Naive B cell (primary cell): ENCODE data around the gene RMND1. TPM values are rescaled to one million over a fixed set of nuclear protein-coding genes. Genes with fewer than 3 reads are reported as not detected.

Source experiments
- ATAC-seq, 2 donors: fragments of 150-1000 bp; cut with Tn5 transposase; 2 replicates each; pipeline ENCODE4 v1.10.0; 2021; ENCODE audit warnings: low read depth in 2 of 2, mild to moderate bottlenecking in 2 of 2, moderate library complexity in 2 of 2
- DNase-seq: peaks from one replicate; pipeline ENCODE4 v3.0.0; 2022
- H3K27ac Mint-ChIP-seq, 6 donors: one replicate each; pipeline ENCODE4 v1.8.0; 2020 to 2022; ENCODE audit warnings: mild to moderate bottlenecking in 6 of 6, mixed read lengths in 6 of 6, moderate library complexity in 5 of 6, inconsistent platforms in 2 of 6
- H3K27me3 Mint-ChIP-seq, 3 donors: one replicate each; pipeline ENCODE4 v1.8.0; 2021 to 2022; ENCODE audit warnings: mixed read lengths in 3 of 3, mild to moderate bottlenecking in 1 of 3
- H3K36me3 Mint-ChIP-seq, 2 donors: one replicate each; pipeline ENCODE4 v1.8.0; 2020 to 2022; ENCODE audit warnings: mixed read lengths in 2 of 2, inconsistent platforms in 1 of 2, mild to moderate bottlenecking in 1 of 2
- H3K4me1 Mint-ChIP-seq, 3 donors: one replicate each; pipeline ENCODE4 v1.8.0; 2020 to 2022; ENCODE audit warnings: mixed read lengths in 3 of 3, inconsistent platforms in 1 of 3, mild to moderate bottlenecking in 1 of 3, moderate library complexity in 1 of 3
- H3K4me3 Mint-ChIP-seq, 8 donors: one replicate each; pipeline ENCODE4 v1.8.0; 2020 to 2022; ENCODE audit warnings: mild to moderate bottlenecking in 8 of 8, mixed read lengths in 8 of 8, moderate library complexity in 8 of 8, inconsistent platforms in 2 of 8
- H3K9me3 Mint-ChIP-seq, 7 donors: one replicate each; pipeline ENCODE4 v1.8.0; 2020 to 2022; ENCODE audit warnings: mixed read lengths in 7 of 7, mild to moderate bottlenecking in 5 of 7, inconsistent platforms in 2 of 7, moderate library complexity in 1 of 7
- polyA plus RNA-seq, 6 donors: library from polyadenylated mRNA; unstranded; fragments of 300-500 nt; fragmentation: Illumina TruSeq; gene quantifications; one replicate each; pipeline ENCODE4 v1.2.3, GENCODE V29; 2021; ENCODE audit warnings: low read depth in 6 of 6

The RMND1 gene
- polyA plus RNA-seq, 6 donors from 2014 or later: 2.7 to 13.8 (median 9.8) TPM

- Mint-ChIP-seq H3K4me1 (peaks cover 25 to 50% (median 43%) of the 10 kb centered on the region in 3 donors), H3K4me3 (no peak overlapping the region), H3K36me3 (peaks cover 0 to 8% of the 10 kb centered on the region in 2 donors), H3K27me3 (no peaks in the 10 kb centered on the region), H3K27ac (no peak overlapping the region), H3K9me3 (no peaks in the 10 kb centered on the region)
- no peak for ATAC-seq
- no peak for DNase-seq
Measured at GRCh38 chr6:151399679-151400078, 52.2 kb downstream of the RMND1 start.

- DNase-seq: no peak
- Mint-ChIP-seq H3K9me3 (no peaks in the 10 kb centered on the region), H3K4me1 (peaks cover 40 to 65% (median 55%) of the 10 kb centered on the region in 3 donors), H3K27ac (peak overlapping the region in 2 of 6 donors; percentile 76 to 98), H3K4me3 (peak overlapping the region in 3 of 8 donors; percentile 90 to 98 (median 95)), H3K27me3 (no peaks in the 10 kb centered on the region), H3K36me3 (no peaks in the 10 kb centered on the region)
- ATAC-seq: no peak
Measured at GRCh38 chr6:151393410-151393809, 58.5 kb downstream of the RMND1 start.

- Mint-ChIP-seq H3K4me1 (peaks cover 34 to 57% (median 51%) of the 10 kb centered on the region in 3 donors), H3K36me3 (no peaks in the 10 kb centered on the region), H3K9me3 (no peaks in the 10 kb centered on the region), H3K4me3 (peak overlapping the region; percentile 90 to 98 (median 94)), H3K27me3 (no peaks in the 10 kb centered on the region), H3K27ac (peak overlapping the region; percentile 93 to 99 (median 98))
- ATAC-seq (no peak), DNase-seq (no peak)
Measured at GRCh38 chr6:151392427-151392826, 59.5 kb downstream of the RMND1 start.

GRCh38 chr6:151391471-151392413 lies 60.2 kb downstream of the RMND1 start, which contains the start of gene ZBTB2:
Gene ZBTB2 (minus strand): TSS chr6:151391559. CDS start chr6:151373637, 17,922 bp downstream.
- ATAC-seq: peak; percentile 4 to 8
- H3K4me3 Mint-ChIP-seq: peak within 1 kb of the TSS; percentile 90 to 98 (median 94)
- peak within 1 kb of the TSS; percentile 93 to 99 (median 98) for H3K27ac Mint-ChIP-seq
- H3K4me1 Mint-ChIP-seq: peaks cover 29 to 53% (median 47%) of the 10 kb centered on the region in 3 donors
- H3K27me3 Mint-ChIP-seq: no peaks in the 10 kb centered on the region
- H3K36me3 Mint-ChIP-seq: no peaks in the 10 kb centered on the region
- H3K9me3 Mint-ChIP-seq: no peaks in the 10 kb centered on the region
- peak; percentile 62 for DNase-seq

- peak; percentile 13 to 17 for ATAC-seq
- peaks cover 24 to 50% (median 46%) of the 10 kb centered on the region in 3 donors for H3K4me1 Mint-ChIP-seq
- no peaks in the 10 kb centered on the region for H3K36me3 Mint-ChIP-seq
- no peaks in the 10 kb centered on the region for H3K9me3 Mint-ChIP-seq
- DNase-seq: peak; percentile 78
- peak overlapping the region in 7 of 8 donors; percentile 91 to 98 (median 95) for H3K4me3 Mint-ChIP-seq
- peak overlapping the region in 3 of 6 donors; percentile 67 to 99 (median 98) for H3K27ac Mint-ChIP-seq
- H3K27me3 Mint-ChIP-seq: no peaks in the 10 kb centered on the region
Measured at GRCh38 chr6:151390851-151391470, 61.0 kb downstream of the RMND1 start.

- Mint-ChIP-seq H3K27ac (peak overlapping the region in 5 of 6 donors; percentile 57 to 98 (median 80)), H3K27me3 (no peaks in the 10 kb centered on the region), H3K4me3 (peak overlapping the region; percentile 72 to 98 (median 90)), H3K9me3 (no peaks in the 10 kb centered on the region), H3K36me3 (no peaks in the 10 kb centered on the region), H3K4me1 (peaks cover 24 to 48% (median 43%) of the 10 kb centered on the region in 3 donors)
- DNase-seq: peak; percentile 99
- ATAC-seq: peak; percentile 75 to 76
Measured at GRCh38 chr6:151390276-151390850, 61.6 kb downstream of the RMND1 start.

GRCh38 chr6:151389618-151390275 lies 62.2 kb downstream of the RMND1 start:
- H3K4me1 Mint-ChIP-seq: peaks cover 26 to 48% (median 37%) of the 10 kb centered on the region in 3 donors
- peak overlapping the region; percentile 96 to 98 (median 98) for H3K27ac Mint-ChIP-seq
- ATAC-seq (peak; percentile 68 to 69), DNase-seq (no peak)
- H3K4me3 Mint-ChIP-seq: peak overlapping the region; percentile 90 to 98 (median 94)
- no peaks in the 10 kb centered on the region for H3K36me3 Mint-ChIP-seq
- H3K9me3 Mint-ChIP-seq: no peaks in the 10 kb centered on the region
- no peaks in the 10 kb centered on the region for H3K27me3 Mint-ChIP-seq

- peak overlapping the region; percentile 96 to 98 (median 98) for H3K27ac Mint-ChIP-seq
- H3K9me3 Mint-ChIP-seq: no peaks in the 10 kb centered on the region
- DNase-seq: peak; percentile 8
- H3K27me3 Mint-ChIP-seq: no peaks in the 10 kb centered on the region
- H3K4me1 Mint-ChIP-seq: peaks cover 31 to 46% (median 36%) of the 10 kb centered on the region in 3 donors
- ATAC-seq: no peak
- H3K4me3 Mint-ChIP-seq: peak overlapping the region; percentile 90 to 98 (median 94)
- H3K36me3 Mint-ChIP-seq: no peaks in the 10 kb centered on the region
Measured at GRCh38 chr6:151388997-151389617, 62.8 kb downstream of the RMND1 start.

GRCh38 chr6:151388236-151388635 lies 63.7 kb downstream of the RMND1 start:
- peaks cover 25 to 37% (median 30%) of the 10 kb centered on the region in 3 donors for H3K4me1 Mint-ChIP-seq
- ATAC-seq (no peak), DNase-seq (no peak)
- peak overlapping the region in 3 of 8 donors; percentile 15 to 66 (median 59) for H3K4me3 Mint-ChIP-seq
- H3K27me3 Mint-ChIP-seq: no peaks in the 10 kb centered on the region
- H3K27ac Mint-ChIP-seq: peak overlapping the region in 3 of 6 donors; percentile 28 to 88 (median 83)
- no peaks in the 10 kb centered on the region for H3K9me3 Mint-ChIP-seq
- H3K36me3 Mint-ChIP-seq: no peaks in the 10 kb centered on the region

- no peaks in the 10 kb centered on the region for H3K9me3 Mint-ChIP-seq
- peak overlapping the region in 2 of 6 donors; percentile 10 to 11 for H3K27ac Mint-ChIP-seq
- H3K4me3 Mint-ChIP-seq: peak overlapping the region in 1 of 8 donors; percentile 59
- ATAC-seq: no peak
- H3K4me1 Mint-ChIP-seq: peaks cover 17 to 29% (median 22%) of the 10 kb centered on the region in 3 donors
- no peak for DNase-seq
- H3K36me3 Mint-ChIP-seq: no peaks in the 10 kb centered on the region
- no peaks in the 10 kb centered on the region for H3K27me3 Mint-ChIP-seq
Measured at GRCh38 chr6:151387175-151387970, 64.6 kb downstream of the RMND1 start.

- Mint-ChIP-seq H3K4me1 (peaks cover 22 to 36% (median 25%) of the 10 kb centered on the region in 3 donors), H3K9me3 (no peaks in the 10 kb centered on the region), H3K36me3 (no peaks in the 10 kb centered on the region), H3K27ac (peak overlapping the region in 4 of 6 donors; percentile 12 to 54 (median 28)), H3K27me3 (no peaks in the 10 kb centered on the region), H3K4me3 (no peak overlapping the region)
- DNase-seq (no peak), ATAC-seq (no peak)
Measured at GRCh38 chr6:151385177-151385576, 66.7 kb downstream of the RMND1 start.

GRCh38 chr6:151384151-151384550 lies 67.8 kb downstream of the RMND1 start:
- DNase-seq: no peak
- Mint-ChIP-seq H3K27me3 (no peaks in the 10 kb centered on the region), H3K4me1 (peaks cover 26 to 38% (median 27%) of the 10 kb centered on the region in 3 donors), H3K9me3 (no peaks in the 10 kb centered on the region), H3K4me3 (peak overlapping the region in 2 of 8 donors; percentile 30 to 47), H3K36me3 (no peaks in the 10 kb centered on the region), H3K27ac (peak overlapping the region in 3 of 6 donors; percentile 18 to 94 (median 54))
- no peak for ATAC-seq
